Right atrium auricular region (tissue), 2 donors: Measurements from ENCODE around the gene SUMO1. TPM values are rescaled to one million over a fixed set of nuclear protein-coding genes. Genes with fewer than 3 reads are reported as not detected.
A peak's percentile ranks its signal among the peaks of the same experiment; 100 is the strongest.

ENCODE experiments used
- DNase-seq: peaks from one replicate; pipeline ENCODE4 v3.0.0-alpha.2; 2019; ENCODE audit warnings: low spot score
- H3K27ac ChIP-seq, 2 donors: fragments of 200-600 bp; sonication (generic); 1 replicate in 1 of 2; 2 replicates in 1 of 2; pipeline ENCODE4 v1.5.1; 2016 to 2019
- H3K27me3 ChIP-seq, 2 donors: fragments of 200-600 bp; sonication (generic); one replicate each; pipeline versions ENCODE4 v1.5.1 to v1.6.0; 2017 to 2019
- H3K36me3 ChIP-seq: fragments of 200-600 bp; sonication (generic); one replicate; pipeline ENCODE4 v1.5.1; 2016
- H3K4me1 ChIP-seq, 2 donors: fragments of 200-600 bp; sonication (generic); one replicate each; pipeline versions ENCODE4 v1.5.1 to v1.6.0; 2017 to 2019
- H3K4me3 ChIP-seq, 2 donors: fragments of 200-600 bp; sonication (generic); 1 replicate in 1 of 2; 2 replicates in 1 of 2; pipeline ENCODE4 v1.5.1; 2017 to 2019; ENCODE audit warnings: mild to moderate bottlenecking in 1 of 2, moderate library complexity in 1 of 2
- H3K9me3 ChIP-seq, 2 donors: fragments of 200-600 bp; sonication (generic); one replicate each; pipeline ENCODE4 v1.5.1; 2019
- CTCF ChIP-seq, 2 donors: fragments of 200-600 bp; sonication (generic); IDR thresholded peaks; one replicate each; pipeline ENCODE4 v1.5.1; 2019; ENCODE audit warnings: antibody characterized with exemption in 2 of 2
- total RNA-seq, 2 donors: library from RNA; depleted of rRNA; stranded (reverse); fragments of >200 nt; gene quantifications; one replicate each; pipeline ENCODE4 v1.1.0, GENCODE V29; 2016

Gene SUMO1
- total RNA-seq, 2 donors from 2014 or later, result 42.9 to 53.2 TPM

- H3K4me1 ChIP-seq, result peaks cover 0 to 26% of the 10 kb centered on the region in 2 donors
- DNase-seq, result no peak
These were observed 32.1 kb upstream of the SUMO1 start for GRCh38 chr2:202270487-202270886.

GRCh38 chr2:202269585-202269984 is 31.2 kb upstream of the SUMO1 start:
- no peaks in the 10 kb centered on the region for H3K36me3 ChIP-seq
- DNase-seq, result no peak
- H3K9me3 ChIP-seq, result no peaks in the 10 kb centered on the region
- H3K4me1 ChIP-seq, result peaks cover 0 to 26% of the 10 kb centered on the region in 2 donors
- H3K27me3 ChIP-seq, result no peaks in the 10 kb centered on the region
- H3K27ac ChIP-seq, result no peak overlapping the region
- no peak for TF ChIP-seq CTCF (IDR thresholded peaks at IDR 0.05)
- H3K4me3 ChIP-seq, result no peak overlapping the region

More at GRCh38 chr2:202270487-202270886, 32.1 kb upstream of the SUMO1 start:
- no peak for TF ChIP-seq CTCF (IDR thresholded peaks at IDR 0.05)
- Histone ChIP-seq H3K36me3 (peaks cover 4% of the 10 kb centered on the region), H3K9me3 (no peaks in the 10 kb centered on the region), H3K27me3 (no peaks in the 10 kb centered on the region), H3K27ac (no peak overlapping the region), H3K4me3 (no peak overlapping the region)

GRCh38 chr2:202267495-202267894 is 29.1 kb upstream of the SUMO1 start:
- no peak for TF ChIP-seq CTCF (IDR thresholded peaks at IDR 0.05)
- Histone ChIP-seq H3K27ac (no peak overlapping the region), H3K27me3 (no peaks in the 10 kb centered on the region), H3K4me3 (peak overlapping the region; percentile 80 to 82), H3K36me3 (no peaks in the 10 kb centered on the region), H3K9me3 (no peaks in the 10 kb centered on the region), H3K4me1 (peaks cover 0 to 26% of the 10 kb centered on the region in 2 donors)
- no peak for DNase-seq

GRCh38 chr2:202265467-202266277 is 27.3 kb upstream of the SUMO1 start, which contains the start of gene NOP58:
Gene NOP58 (plus strand): TSS chr2:202265763. CDS start chr2:202265942, 179 bp downstream.
- peak; percentile 96 for DNase-seq
- TF ChIP-seq CTCF (IDR thresholded peaks at IDR 0.05), result no peak
- Histone ChIP-seq H3K4me3 (peak within 1 kb of the TSS; percentile 80 to 82), H3K4me1 (peaks cover 0 to 26% of the 10 kb centered on the region in 2 donors), H3K27ac (peak within 1 kb of the TSS; percentile 89 to 93), H3K36me3 (no peaks in the 10 kb centered on the region), H3K9me3 (no peaks in the 10 kb centered on the region), H3K27me3 (no peaks in the 10 kb centered on the region)

GRCh38 chr2:202261531-202261930 is 23.1 kb upstream of the SUMO1 start:
- Histone ChIP-seq H3K36me3 (no peaks in the 10 kb centered on the region), H3K4me1 (peaks cover 0 to 2% of the 10 kb centered on the region in 2 donors), H3K27ac (no peak overlapping the region), H3K9me3 (no peaks in the 10 kb centered on the region), H3K4me3 (no peak overlapping the region), H3K27me3 (no peaks in the 10 kb centered on the region)
- DNase-seq, result no peak
- no peak for TF ChIP-seq CTCF (IDR thresholded peaks at IDR 0.05)
